Astrocyte of the spinal cord (primary cell): Measurements from ENCODE around the gene MCUB.
"Not testable (repeated sequence)": the region's sequence is repeated elsewhere in the genome, so short reads cannot be mapped to it uniquely, and the experiment has no call there.

ENCODE experiments used
- DNase-seq: peaks from one replicate; pipeline ENCODE4 v3.0.0; 2011; ENCODE audit warnings: low read depth, low spot score
- H3K4me3 ChIP-seq: 2 replicates; pipeline ENCODE4 v1.5.1; 2011; ENCODE audit warnings: low read depth, mild to moderate bottlenecking, low read length, moderate library complexity
- CTCF ChIP-seq: IDR thresholded peaks from 2 replicates; pipeline ENCODE4 v1.5.1; 2012; ENCODE audit warnings: low read depth, mild to moderate bottlenecking, low read length, inconsistent platforms
- in situ Hi-C: cut with HindIII; loops from 2 replicates; pipeline ENCODE4 v1.10.0; 2017; ENCODE audit warnings: low sequenced_read_pairs

The MCUB gene

GRCh38 chr4:109592367-109592766 lies 32.3 kb downstream of the MCUB start:
- no peak overlapping the region for H3K4me3 ChIP-seq
- no peak for DNase-seq
- no peak for TF ChIP-seq CTCF
- in situ Hi-C loops = no loop called here

DNA sequence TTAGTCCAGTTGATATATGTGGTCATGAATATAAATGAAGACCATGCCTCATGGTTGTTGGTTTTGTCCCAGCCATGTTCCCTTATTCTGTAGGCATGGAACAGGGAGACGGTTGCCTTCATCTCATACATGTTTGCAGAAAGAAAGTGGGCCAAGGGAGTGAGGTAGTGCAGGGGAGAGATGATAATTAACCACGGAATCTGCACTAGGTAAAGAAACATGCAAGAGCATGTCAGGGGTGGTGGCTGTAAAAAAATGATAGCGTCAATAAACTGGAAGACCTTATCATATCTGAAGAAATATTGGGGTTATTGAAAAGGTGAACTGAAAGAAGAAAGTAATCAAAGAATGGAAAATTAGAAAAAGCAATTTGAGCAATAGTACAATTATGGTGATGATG lies 35.1 kb downstream of the MCUB start:
- H3K4me3 ChIP-seq, DNase-seq, in situ Hi-C loops: not testable (repeated sequence)

GRCh38 chr4:109596420-109597085 lies 36.5 kb downstream of the MCUB start:
- in situ Hi-C loops, DNase-seq, H3K4me3 ChIP-seq: not testable (repeated sequence)

DNA sequence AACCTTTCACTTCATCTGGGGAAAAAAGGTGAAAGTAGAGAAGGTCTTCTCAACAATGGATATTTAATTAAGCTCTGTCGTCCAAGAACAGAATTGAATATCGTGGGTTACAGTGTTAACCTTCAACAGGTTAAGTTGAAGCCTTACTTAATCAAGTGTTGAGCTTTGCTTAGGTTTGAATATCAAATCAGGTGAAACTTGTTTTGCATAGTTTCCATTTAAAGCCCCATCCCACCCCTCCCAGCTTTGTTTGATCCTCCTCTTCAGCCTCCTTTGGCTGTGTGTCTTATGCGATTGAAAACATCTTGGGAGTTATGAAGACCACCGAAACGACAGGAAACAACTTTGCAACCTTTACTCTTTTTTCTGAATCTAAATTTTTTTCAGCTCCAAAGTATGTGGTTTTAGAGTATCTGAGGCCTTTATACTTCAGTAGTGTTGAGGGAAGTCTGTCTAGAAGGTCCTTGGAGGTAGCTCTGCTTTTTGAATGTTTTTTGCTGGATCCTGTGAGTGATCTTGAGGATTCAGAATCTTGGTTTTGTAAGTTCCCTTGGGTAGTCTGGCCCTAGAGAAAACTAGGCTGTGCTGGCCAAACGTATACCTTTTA lies 39.1 kb downstream of the MCUB start:
- TF ChIP-seq CTCF = no peak
- in situ Hi-C loops = no loop called here
- no peak overlapping the region for H3K4me3 ChIP-seq
- DNase-seq = no peak

DNA sequence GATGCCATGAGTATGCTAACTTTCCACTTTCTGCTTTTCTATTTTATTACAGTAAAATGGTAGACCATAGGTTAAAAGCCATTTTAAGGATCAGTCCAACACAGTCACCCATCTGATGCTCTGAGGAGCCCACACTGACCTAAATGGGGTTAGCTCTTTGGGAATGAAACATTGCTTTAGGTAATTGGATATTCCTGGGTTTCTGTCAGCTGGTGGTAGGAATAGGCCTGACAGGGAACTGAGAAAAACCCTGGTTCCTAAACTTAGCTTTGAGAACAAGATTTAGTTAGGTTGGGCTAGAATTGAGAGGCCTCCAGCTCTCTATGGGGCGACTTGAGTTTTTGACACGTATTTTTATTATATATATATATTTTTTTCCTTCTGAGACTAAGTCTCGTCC lies 40.4 kb downstream of the MCUB start:
- no peak overlapping the region for H3K4me3 ChIP-seq
- DNase-seq = no peak
- no peak for TF ChIP-seq CTCF
- in situ Hi-C loops = no loop called here

GRCh38 chr4:109601336-109601735 lies 41.3 kb downstream of the MCUB start:
- DNase-seq = no peak
- in situ Hi-C loops = no loop called here
- H3K4me3 ChIP-seq = no peak overlapping the region
- TF ChIP-seq CTCF = no peak

GRCh38 chr4:109607976-109608375 lies 47.9 kb downstream of the MCUB start:
- in situ Hi-C loops = no loop called here
- no peak for DNase-seq
- no peak overlapping the region for H3K4me3 ChIP-seq
- TF ChIP-seq CTCF = no peak
